Parietal lobe (tissue), 2 donors: ENCODE data around the gene CEP250. TPM values are rescaled to one million over a fixed set of nuclear protein-coding genes. Genes with fewer than 3 reads are reported as not detected.

Experiments
- small RNA-seq: library from RNA; depleted of rRNA; stranded (forward); fragments of <200 nt; gene quantifications from one replicate; pipeline ENCODE3, GENCODE V24; 2014; ENCODE audit warnings: low replicate concordance
- total RNA-seq: library from RNA; depleted of rRNA; stranded (reverse); fragments of >200 nt; gene quantifications from one replicate; pipeline ENCODE4 v1.2.3, GENCODE V29; 2014

CEP250 gene, protein sequence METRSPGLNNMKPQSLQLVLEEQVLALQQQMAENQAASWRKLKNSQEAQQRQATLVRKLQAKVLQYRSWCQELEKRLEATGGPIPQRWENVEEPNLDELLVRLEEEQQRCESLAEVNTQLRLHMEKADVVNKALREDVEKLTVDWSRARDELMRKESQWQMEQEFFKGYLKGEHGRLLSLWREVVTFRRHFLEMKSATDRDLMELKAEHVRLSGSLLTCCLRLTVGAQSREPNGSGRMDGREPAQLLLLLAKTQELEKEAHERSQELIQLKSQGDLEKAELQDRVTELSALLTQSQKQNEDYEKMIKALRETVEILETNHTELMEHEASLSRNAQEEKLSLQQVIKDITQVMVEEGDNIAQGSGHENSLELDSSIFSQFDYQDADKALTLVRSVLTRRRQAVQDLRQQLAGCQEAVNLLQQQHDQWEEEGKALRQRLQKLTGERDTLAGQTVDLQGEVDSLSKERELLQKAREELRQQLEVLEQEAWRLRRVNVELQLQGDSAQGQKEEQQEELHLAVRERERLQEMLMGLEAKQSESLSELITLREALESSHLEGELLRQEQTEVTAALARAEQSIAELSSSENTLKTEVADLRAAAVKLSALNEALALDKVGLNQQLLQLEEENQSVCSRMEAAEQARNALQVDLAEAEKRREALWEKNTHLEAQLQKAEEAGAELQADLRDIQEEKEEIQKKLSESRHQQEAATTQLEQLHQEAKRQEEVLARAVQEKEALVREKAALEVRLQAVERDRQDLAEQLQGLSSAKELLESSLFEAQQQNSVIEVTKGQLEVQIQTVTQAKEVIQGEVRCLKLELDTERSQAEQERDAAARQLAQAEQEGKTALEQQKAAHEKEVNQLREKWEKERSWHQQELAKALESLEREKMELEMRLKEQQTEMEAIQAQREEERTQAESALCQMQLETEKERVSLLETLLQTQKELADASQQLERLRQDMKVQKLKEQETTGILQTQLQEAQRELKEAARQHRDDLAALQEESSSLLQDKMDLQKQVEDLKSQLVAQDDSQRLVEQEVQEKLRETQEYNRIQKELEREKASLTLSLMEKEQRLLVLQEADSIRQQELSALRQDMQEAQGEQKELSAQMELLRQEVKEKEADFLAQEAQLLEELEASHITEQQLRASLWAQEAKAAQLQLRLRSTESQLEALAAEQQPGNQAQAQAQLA (N-terminal part only)
- 50.4 TPM for total RNA-seq

DNA sequence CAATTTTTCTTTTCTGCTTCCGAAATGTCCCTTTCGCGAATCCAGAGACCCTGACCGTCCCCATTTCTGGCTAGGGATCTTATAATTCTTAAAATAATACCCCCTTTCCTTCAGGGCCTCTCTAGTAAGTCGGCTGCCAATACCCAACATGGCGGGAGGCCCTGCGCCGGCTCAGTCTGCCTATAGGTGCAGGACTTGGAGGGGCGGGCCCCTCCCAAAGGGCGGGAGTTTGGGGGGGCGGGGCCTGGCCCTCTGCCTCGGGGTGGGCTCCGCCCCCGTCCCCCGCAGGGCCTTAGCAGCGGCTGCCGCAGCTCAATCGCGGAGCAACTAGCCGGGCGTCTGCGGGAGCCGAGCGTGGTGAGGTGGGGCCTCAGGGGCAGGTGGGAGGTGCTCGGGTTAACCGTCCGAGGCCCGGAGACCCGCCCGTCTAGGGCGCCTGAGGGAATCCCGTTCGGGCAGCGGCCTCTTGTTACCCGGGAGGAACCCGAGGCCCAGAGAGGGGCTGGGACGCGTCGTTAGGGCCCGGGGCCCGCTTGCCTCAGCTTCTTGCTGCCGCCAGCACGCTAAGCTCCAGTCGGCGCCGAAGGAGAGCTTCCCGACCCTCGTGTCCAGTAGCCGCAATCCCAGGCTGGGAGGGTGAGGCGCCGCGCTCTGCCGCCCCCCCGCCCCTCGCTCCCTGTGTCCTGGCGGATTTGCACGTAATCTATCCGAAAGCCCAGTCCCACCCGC, at the start of gene CEP250:
CEP250 (plus strand) TSS at position 718 of the 729 bp plus-strand sequence. CDS start 6,770 bp downstream, outside the sequence.

DNA sequence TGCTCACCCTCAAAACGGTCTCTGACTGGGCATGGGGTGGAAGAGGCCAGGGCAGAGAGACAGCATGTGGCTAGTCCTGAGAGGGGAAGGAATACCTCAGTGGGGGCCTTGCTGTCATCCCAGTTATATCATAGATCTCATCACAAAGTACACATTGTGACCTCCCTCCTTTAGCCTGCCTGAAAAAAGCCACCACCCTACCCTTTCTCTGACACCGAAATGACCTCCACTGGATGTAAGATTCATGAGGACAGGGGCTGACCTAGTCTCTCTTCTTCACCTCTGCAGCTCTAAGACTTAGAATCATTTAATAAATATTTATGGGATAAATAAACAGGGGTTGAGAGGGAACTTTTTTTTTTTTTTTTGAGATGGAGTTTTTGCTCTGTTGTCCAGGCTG, 74.2 kb downstream of the CEP250 start, which contains the start of gene C20orf173:
C20orf173 (minus strand) TSS at position 101 of the 400 bp plus-strand sequence. CDS start 279 bp downstream, outside the sequence.

DNA sequence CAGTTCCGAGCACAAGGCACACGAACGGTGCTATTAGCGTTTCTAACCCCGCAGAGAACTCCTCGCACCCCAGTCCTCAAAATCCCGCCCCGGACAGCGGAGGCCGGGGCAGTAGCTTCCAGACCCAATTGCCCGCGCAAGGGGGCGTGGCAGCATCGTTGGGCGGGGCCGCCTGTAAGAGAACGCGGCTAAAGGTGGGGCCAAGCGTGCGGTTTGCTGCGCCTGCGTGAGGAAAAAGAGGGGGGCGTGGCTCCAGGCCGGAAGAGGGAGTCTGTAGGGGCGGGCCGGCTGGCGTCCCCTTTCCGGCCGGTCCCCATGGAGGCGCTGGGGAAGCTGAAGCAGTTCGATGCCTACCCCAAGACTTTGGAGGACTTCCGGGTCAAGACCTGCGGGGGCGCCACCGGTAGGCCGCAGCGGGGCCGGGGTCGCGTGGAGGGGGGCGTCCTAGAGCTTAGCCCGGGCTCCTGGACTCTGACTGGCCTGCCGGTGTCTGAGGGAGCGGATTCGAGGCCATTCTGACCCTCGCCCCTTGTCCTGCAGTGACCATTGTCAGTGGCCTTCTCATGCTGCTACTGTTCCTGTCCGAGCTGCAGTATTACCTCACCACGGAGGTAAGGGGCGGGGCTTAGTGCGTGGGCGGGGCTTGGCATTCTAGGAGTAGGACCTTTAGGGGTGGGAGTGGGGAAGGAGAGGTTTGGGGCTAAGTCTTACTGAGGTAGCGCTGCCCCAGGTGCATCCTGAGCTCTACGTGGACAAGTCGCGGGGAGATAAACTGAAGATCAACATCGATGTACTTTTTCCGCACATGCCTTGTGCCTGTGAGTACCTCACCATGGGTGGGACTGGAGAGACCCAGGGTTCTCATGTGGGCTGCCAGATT, 86.6 kb downstream of the CEP250 start, which contains the start of gene ERGIC3:
ERGIC3 (plus strand) TSS at position 296 of the 880 bp plus-strand sequence; CDS start at position 316, 20 bp downstream.

Small RNA genes lying within 50 kb of the gene (small RNA-seq; reads per million reads assigned to genes)
- gene MIR1289-1 = 0.09 reads per million

Other genes with a start within 250 kb of the CEP250 start
- 82.6 TPM for gene MMP24, start 228.9 kb upstream of the CEP250 start, total RNA-seq
- gene MMP24OS, start 177.5 kb upstream of the CEP250 start, total RNA-seq = 8.5 TPM
- 67.6 TPM for gene EIF6, start 170.8 kb upstream of the CEP250 start, total RNA-seq
- not detected for gene FAM83C, start 163.2 kb upstream of the CEP250 start, total RNA-seq
- 36.3 TPM for gene UQCC1, start 43.6 kb upstream of the CEP250 start, total RNA-seq
- 0.63 TPM for gene GDF5, start 17.4 kb upstream of the CEP250 start, total RNA-seq
- gene C20orf173, start 74.1 kb downstream of the CEP250 start, total RNA-seq = not detected
- gene ERGIC3, start 86.5 kb downstream of the CEP250 start, total RNA-seq = 186 TPM
- gene SPAG4, start 160.2 kb downstream of the CEP250 start, total RNA-seq = 1.9 TPM
- gene CPNE1, start 209.3 kb downstream of the CEP250 start, total RNA-seq = 107 TPM
- 108 TPM for gene RBM12, start 209.3 kb downstream of the CEP250 start, total RNA-seq
- 39.4 TPM for gene NFS1, start 243.8 kb downstream of the CEP250 start, total RNA-seq
- gene ROMO1, start 243.8 kb downstream of the CEP250 start, total RNA-seq = 35.1 TPM